DMS153 treated with DMSO at 0.1 percent for 48 hours (cell line): ENCODE results near the gene COL23A1.

Experiments
- DNase-seq: peaks from one replicate; lab custom pipeline; 2025; ENCODE audit not compliant: unreplicated experiment; lab: John Stamatoyannopoulos, UW

The COL23A1 gene

DNA sequence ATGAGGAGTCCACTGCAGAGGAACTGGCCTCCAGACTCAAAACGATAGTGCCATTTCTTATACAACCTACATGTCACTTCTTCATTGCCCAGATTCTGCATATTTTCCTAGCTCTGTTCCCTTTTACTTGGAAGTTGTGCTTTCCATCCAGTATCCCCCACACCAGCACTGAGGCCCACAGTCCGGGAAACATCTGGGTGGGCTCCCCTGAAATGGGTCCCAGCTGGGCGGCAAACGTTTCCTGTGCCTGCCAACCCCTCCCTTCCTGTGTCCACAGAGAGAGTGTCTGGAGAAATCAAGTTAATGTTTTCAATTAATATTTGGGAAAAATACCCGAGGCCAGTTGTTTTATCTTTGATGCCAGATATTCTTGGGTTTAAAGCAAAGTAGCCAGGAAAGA, 111.8 kb downstream of the COL23A1 start:
- no peak for DNase-seq

DNA sequence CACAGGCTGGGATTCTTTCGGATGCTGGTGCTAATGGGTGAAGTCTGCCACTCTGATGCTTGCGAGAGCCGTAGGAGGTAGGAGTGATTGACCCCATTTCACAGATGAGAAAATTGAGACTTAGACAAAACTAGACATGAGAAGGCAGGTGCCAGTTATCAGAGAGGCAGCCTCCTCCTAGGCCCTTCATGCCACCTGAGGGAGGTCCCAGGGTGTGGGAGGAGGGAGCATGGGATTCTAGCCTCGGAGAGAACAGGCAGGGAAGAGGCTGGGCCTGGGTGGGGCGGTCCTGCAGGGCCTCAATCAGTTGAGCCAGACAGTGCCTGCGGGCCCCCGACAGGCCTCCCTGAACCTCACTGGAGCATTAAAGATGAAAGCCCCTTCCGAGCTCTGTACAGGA, 112.4 kb downstream of the COL23A1 start:
- no peak for DNase-seq

DNA sequence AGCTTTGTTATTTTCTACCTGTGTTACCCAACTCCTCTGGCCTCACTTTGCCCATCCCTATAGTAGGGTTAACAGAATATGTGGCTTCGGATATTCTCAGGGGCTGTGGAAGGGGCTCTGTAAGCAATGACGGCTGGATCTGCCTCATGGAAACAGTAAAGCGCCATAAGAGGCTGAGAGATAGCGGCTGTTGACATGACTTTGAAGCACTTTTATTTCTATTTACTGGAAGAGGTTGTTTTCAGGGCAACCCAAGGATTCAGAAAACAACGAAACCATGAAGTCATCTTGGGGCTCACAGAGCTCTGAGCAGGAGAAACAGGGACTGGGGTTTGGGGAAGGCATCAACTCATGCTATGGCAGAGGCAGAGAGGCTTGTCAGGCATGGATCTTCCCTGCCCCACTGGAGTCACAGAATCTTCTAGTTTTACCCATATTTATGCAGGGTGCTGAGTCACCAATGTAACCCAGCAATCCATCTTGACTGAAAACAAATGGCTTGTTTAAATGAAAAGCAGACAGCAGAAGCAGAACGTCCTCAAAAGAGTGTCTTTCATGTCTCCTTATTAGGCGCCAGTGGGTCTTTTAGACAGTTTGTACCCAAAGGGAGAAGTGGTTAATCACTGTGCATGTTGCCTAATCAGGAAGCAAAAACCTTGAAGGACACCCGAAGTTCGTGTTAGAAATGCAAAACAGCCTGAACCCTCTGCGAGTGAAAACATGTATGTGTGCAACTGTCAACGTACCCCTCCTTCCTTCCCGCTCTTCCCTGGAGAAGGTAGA, 113.0 kb downstream of the COL23A1 start:
- DNase-seq: no peak

DNA sequence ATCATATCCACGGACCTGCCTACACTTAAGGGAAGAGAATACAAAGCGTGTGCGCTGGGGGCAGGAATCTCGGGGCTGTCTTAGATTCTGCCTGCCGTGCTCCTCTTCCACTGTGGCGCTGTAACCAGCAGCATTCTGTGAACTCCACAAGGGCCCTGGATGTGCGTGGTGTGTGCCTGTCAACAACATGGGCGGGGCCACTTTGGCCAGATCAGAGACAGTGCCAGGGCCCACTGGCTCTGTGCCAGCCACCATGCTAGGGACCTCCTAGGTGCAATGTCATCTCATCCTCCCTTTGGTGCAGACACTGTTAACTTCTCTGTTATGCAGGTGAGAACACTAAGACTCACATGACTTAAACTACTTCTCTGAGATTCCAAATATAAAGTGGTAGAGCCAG, 113.7 kb downstream of the COL23A1 start:
- DNase-seq: no peak

DNA sequence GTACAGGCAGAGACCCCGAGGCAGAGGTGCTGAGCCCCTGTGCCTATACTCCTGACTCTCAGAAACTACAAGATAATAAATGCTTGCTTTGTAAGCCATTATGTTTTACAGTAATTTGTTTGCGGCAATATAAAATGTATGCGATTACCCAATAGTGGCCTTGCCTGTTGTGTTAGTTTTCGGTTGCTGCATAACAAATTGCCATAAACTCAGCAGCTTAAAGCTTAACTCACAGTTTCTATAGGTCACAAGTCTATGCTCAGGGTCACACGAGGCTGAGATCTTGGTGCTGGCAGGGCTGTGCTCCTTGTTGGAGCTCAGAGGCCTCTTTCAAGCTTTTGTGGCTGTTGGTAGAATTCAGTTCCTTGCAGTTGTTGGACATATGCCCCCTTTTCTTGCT, 114.8 kb downstream of the COL23A1 start:
- no peak for DNase-seq

DNA sequence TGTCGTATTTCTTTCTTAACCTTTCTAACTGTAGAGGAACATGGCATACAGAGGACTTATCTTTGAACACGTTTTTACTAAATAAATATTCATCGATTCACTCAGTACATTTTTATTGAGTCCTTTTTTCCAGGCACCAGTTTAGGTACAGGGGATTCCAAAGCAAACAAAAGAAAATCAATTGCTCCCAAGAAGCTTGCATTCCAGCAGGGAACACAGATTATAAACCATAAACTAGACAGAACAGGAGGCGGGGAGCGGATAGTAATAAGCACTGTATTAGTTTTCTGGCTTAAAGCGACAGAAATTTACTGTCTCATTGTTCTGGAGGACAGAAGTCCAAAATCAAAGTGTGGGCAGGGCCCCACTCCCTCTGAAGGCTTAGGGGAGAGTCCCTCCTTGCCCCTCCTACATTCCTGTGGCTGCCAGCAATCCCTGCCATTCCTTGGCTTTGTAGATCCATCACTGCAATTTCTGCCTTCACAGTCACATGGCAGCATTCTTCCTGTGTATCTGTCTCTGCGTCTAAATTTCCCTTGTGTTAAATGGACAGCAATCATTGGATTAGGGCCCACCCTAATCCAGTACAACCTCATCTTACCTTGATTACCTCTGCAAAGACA, 115.5 kb downstream of the COL23A1 start:
- DNase-seq: no peak

DNA sequence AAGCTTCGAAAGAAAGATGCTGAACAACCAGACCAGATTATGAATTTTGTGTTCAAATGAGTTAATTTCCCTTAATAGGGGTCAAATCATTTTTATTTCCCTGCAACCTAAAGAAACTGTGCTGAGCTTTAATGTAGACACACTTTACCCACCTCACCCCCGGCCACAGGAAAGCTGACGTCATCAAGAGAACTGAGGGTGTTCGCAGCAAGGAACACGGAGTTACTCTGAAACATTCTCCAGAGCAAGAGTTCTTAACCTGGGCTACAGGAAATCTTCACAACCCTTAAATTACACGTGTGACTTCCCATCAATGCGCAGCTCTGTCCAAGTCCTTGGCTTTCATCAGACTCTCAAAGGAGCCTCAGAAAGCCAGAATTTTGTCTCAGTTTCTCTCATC, 116.3 kb downstream of the COL23A1 start:
- DNase-seq: no peak

DNA sequence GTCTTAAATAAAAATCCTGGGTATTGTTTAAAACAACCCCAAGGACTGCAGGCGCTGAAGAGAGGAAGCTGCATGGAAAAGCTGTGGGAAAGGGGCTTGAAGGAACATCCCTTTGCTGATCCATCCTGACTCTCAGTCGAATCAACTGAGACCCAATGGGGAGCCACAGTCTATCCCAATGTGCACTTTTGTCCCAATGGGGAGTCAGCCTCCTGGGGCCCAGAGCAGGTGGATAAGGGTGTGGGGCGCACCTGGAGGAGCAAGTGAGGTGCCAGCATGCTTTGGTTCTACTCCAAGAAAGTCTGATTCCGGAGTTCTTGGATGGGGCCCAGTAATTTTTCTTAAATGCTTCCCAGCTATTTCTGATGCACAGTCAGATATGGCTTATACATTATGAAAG, 118.1 kb downstream of the COL23A1 start:
- no peak for DNase-seq

DNA sequence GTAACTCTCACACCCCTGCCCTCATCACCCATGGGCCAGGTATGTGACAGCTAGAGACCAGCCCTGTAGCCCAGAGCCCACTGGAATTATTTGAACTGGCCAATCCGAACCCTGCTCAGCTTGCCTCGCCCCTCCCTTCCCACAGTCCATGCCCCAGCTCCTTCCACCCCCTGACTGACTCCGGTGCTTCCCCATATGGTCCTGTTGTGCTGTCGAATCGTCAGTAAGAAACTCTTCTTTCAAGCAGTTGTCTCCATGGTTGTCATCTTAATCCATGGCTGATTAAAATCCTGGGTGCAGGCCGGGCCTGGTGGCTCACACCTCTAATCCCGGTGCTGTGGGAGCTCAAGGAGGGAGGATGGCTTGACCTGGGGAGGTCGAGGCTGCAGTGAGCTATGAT, 118.5 kb downstream of the COL23A1 start:
- no peak for DNase-seq

DNA sequence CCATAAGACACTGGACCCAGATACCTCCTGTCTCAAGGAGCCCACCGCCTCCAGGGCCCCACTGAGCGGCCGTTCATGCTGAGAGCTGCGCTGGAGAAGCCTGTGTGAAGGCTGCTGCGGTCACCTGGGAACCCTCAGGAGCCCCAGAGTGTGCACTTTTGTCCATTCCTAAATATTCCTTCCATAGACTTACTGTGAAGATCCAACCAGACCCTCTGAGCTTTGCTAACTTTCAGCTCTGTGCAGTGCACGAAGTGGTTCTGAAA, 119.5 kb downstream of the COL23A1 start:
- DNase-seq: no peak

DNA sequence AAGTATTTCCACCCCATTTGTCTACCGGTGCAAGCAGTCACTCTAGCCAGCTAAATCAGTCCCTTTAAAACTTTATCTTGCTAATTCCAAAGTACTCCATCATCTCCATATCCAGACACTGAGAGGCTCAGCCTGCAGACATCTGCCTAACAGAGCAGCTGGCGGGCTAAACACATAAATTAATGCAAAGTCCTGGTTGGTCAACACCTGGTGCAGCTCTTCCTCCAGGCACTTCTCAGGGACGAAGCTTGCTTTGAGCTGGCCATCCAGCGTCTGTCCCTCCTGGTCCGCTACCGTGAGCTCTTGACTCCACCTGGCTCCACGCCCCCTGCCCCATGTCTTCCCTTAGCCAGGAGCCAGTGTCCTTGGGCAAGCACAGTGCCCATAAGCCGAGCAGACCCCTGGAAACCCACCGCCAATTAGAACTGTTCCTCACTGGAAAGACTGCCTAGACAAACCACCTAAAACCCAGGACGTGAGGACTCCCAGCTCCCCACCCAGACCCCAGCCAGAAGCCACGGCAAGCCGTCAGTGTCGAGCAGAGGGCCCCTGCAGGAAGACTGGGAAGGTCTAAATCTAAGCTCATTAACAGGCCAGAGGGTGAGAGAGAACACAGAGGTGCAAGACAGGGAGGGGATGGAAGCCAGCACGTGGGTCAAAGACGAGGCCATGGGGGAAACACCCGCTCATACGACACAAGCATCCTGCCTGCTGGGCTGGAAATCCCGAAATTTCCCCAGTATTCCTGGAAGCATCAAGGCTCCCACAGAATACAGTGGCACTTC, 120.0 kb downstream of the COL23A1 start:
- DNase-seq: no peak

DNA sequence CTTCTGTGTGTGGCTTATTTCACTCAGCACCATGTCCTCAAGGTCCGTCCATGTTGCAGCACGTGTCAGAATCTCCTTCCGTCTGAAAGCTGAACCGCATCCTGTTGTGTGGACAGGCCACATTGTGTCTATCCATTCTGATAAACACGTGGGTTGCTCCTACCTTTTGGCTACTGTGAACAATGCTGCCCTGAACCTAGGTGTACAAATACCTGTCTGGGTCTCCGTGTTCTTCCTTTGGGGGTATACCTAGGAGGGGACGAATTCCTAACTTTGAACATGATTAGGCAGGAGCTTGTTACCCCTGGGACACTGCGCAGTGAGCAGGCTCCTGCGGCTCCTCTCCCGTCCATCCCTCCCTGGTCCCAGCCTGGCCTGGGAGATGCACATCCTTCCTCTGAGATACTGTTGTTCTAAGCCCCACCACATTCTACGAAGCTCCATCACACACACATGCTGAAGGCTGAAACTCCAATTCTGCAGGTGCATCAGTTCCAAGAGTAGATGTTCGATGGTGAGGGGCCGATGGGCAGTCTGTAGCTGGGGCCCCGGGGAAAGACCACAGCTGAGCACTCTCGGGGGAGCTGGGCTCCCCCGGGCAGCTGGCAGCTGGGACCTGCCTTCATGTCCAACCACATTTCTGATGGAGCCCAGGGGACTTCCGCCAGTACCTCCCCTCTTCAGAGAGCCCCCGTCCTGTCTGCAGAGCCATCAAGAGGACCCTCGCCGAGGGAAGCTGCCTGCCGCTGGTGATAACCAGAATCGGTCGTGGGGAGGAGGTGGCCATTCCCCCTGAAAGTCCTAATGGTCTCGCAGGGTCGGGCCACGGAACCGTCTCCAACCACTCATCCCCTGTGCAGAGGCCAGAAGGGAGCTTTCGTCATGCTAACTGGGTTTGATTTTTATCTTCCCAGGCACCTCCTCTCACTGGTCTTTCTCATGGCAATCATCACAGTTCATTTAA, 120.9 kb downstream of the COL23A1 start:
- DNase-seq: no peak

DNA sequence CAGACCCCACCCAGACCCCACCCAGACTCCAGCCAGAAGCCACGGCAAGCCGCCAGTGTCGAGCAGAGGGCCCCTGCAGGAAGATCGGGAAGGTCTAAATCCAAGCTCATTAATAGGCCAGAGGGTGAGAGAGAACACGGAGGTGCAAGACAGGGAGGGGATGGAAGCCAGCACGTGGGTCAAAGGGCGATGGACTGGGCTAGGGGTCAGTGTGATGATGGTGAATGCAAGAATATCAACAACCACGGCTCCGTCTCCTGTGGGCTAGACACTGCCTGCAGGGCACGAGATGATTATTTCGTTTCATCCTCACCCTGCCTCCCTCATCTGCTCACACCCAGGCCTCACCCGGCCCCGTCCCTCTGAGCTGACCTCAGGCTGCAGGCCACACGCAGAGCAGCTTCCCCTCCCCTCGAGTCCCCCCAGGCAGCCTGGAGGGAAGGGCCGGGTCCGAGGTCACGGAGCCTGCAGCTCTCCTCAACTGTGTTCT, 122.0 kb downstream of the COL23A1 start:
- no peak for DNase-seq

DNA sequence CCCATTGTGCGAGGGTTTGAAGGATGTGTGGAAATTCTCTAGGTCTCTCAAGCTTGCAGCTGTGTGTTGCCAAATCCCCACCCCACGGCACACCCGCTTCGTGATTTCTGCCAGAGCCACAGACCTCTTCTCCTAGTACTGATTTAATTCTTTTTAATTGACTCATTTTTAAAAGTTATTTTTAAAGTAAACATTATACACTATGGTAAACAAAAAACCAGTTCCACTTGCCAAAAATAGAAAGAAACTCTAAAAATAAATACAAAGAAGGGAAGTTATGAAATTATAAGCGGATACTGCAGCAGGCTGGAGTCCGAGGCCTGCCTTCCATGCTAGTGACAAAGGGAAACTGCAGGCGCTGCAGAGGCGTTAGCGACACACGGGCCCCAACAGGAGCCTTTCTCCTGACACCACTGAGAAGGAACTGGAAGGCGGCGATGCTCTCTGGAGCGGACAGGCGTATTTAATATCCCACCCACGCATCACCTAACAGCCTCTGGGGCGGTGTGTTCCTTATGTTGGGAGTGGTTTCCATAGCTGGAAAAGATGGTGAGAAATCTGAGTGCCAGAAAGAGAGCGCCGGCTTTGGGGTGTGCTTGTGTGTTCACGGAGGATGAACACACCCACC, 122.5 kb downstream of the COL23A1 start:
- no peak for DNase-seq

DNA sequence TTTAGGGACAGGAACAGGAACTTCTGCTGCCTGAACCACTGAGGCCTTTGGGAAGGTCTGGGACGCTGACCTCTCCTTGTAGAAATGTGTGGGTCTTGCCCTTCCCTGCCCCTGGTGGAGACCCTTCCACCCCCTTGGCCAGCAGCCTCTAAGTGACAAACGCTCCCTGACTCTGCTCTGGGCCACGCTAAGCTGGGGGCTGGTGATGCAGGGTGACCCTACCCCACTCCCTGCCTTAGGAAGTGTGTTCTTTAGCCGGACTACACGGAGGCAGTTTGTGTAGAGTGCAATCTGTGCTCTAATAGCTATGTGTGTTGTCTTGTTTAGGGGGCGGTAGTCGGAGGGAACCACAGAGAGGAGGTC, 123.0 kb downstream of the COL23A1 start:
- no peak for DNase-seq

DNA sequence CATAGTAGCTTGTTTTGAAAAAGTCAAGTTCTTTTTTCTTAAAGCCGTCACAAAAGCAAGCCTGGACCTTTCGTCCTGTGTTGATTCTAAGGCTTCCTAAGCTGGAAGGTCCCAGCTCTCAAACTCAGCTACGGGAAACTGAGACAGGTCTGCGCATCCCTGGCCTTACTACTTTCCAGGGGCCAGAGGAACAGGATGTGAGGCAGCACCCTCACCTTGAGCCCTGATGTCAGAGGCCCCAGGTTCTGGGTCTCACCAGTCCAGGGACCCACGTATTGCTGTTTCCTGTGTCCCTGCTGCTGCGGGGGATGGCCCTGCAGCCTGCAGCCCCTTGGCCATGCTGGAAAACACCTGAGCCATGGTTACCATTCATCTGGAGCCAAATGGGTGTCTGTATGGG, 123.9 kb downstream of the COL23A1 start:
- DNase-seq: no peak

DNA sequence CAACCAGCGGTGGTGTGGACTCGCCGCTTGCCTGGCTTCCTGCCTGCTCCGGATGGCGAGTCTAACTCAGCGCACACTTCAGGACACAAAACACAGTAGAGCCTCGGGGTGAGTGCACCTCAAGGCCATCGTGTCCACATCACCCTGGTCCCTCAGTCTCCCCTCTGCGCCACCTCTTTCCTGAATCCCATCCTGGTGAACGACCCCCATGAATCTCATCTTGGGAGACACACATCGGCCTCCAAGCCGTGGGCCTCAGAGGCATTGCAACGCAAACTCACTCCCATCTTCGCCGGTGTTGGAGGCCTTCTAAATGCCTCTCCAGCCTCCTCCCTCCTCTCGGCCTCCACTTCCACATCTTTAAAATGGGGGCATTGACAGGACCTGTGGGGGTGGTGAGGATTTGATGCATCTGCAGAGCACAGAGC, 124.3 kb downstream of the COL23A1 start:
- no peak for DNase-seq

DNA sequence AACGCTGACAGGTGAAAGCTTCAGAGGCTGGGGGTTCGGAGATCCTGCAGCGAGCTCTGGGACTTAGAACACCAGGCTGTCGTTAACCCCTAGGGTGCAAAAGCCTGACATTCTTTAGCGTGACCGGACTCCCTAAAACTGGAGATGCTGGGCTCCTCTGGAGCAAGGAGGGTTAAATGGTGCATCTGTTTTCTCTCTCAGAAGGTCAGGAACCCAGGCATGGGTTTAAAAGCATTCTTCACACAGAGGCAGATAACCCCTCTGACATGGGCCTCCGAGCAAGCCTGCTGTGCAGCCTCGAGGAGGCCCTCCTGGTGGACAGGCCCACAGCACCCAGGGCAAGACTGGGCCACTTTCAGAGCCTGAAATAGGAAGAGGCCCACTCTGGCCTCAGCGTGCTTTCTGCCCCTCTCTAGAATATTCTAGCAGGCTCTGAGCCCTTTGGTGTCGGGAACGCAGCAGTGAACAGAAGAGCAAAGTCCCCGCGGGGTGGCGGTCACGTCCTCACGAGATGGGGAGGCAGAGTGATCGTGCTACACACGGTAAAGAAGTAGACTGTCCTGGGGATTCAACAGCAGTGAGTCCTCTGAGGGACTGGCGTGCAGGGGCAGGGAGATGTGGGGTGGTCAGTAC, 124.8 kb downstream of the COL23A1 start:
- DNase-seq: no peak

DNA sequence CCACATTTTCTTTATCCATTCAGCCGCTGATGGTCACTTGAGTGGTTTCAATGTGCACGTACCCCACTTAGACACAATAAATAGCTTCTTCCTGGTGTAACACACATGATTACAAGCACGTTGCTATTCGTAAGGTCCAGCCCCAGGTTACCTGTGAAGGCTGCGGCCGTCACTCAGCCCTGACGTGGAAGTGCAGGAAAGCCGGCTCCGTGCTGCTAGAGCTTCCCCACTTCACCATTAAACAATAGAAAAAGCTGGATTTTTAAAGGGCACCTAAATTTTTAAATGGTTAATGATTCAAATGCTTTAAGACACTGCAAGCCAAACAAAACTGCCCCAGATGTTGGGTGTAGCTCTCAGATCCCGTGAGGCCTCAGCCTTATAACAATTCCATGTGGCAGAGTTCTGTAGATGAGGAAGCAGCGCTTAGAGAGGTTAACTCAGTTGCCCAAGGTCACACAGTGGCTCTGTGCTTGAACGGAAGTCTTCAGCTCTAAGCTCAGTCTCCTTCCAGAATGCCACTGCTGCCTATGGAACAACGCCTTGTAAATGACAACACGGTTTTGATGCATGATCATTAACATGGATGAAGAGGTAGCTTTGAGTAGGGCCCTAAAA, 125.7 kb downstream of the COL23A1 start:
- no peak for DNase-seq
